NB4 (cell line): ENCODE data around the gene SPPL2A.
"Not testable (repeated sequence)": the region's sequence is repeated elsewhere in the genome, so short reads cannot be mapped to it uniquely, and the experiment has no call there.

Experiments
- CTCF ChIP-seq: IDR thresholded peaks from one replicate; pipeline ENCODE4 v1.5.1; 2012; ENCODE audit warnings: low read depth, low read length
- POLR2A ChIP-seq: IDR thresholded peaks from 2 replicates; pipeline ENCODE4 v1.6.1; 2011; ENCODE audit warnings: mild to moderate bottlenecking; ENCODE audit not compliant: insufficient read length; ENCODE audit errors: extremely low read depth
- TF ChIP-seq, protein P1 (sequence below): IDR thresholded peaks from 2 replicates; pipeline ENCODE4 v1.6.1; 2011; ENCODE audit warnings: low read depth, low read length

- not testable (repeated sequence) for TF ChIP-seq CTCF, POLR2A
- TF ChIP-seq, protein P1, sequence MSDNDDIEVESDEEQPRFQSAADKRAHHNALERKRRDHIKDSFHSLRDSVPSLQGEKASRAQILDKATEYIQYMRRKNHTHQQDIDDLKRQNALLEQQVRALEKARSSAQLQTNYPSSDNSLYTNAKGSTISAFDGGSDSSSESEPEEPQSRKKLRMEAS, result not testable (repeated sequence)
Measured at GRCh38 chr15:50694634-50695165, 70.8 kb downstream of the SPPL2A start.
